HCT116 (cell line): Measurements from ENCODE around the gene PSTPIP1. TPM values are rescaled to one million over a fixed set of nuclear protein-coding genes. Genes with fewer than 3 reads are reported as not detected.

Experiments
- ATAC-seq: fragments of 200-7000 bp; cut with Tn5 transposase; 2 replicates; pipeline ENCODE4 v1.9.1; 2020; ENCODE audit warnings: mild to moderate bottlenecking, moderate library complexity
- BruUV-seq: library from RNA; stranded (reverse); fragments of 400-500 nt; replicated peaks from 2 replicates; lab custom pipeline; 2021; lab: Mats Ljungman, UMichigan
- CTCF ChIA-PET: fragments of 300-600 bp; sonication (Branson Sonifier 250); formaldehyde crosslinking; loops from one replicate; lab custom pipeline; 2021; ENCODE audit warnings: antibody characterized with exemption; lab: Charles Lee
- POLR2A ChIA-PET: fragments of 300-600, 350-600 bp; sonication (Branson Sonifier 250); formaldehyde crosslinking; loops from one replicate; lab custom pipeline; 2021; ENCODE audit warnings: antibody characterized with exemption; lab: Charles Lee
- RAD21 ChIA-PET, 2 experiments: fragments of 300-600 bp; sonication (Branson Sonifier 250); formaldehyde crosslinking; loops; one replicate each; lab custom pipeline; 2023; ENCODE audit warnings: low total read pairs in 2 of 2; ENCODE audit not compliant: uncharacterized antibody in 2 of 2, unreplicated experiment in 2 of 2, low non-redundant PET in 1 of 2; lab: Charles Lee
- DNase-seq: peaks from one replicate; pipeline ENCODE4 v3.0.0-alpha.2; 2010; ENCODE audit warnings: low read depth, low spot score
- H2AFZ ChIP-seq: fragments of 200-600 bp; shearing (Covaris generic), sonication (generic); 2 replicates; pipeline ENCODE4 v1.6.1; 2017; ENCODE audit warnings: low read depth, mixed run types, mixed read lengths, antibody characterized with exemption, low read length; ENCODE audit not compliant: poor library complexity, severe bottlenecking
- H3K27ac ChIP-seq: 2 replicates; pipeline ENCODE4 v1.5.1; 2012; ENCODE audit warnings: low read depth, low read length
- H3K27me3 ChIP-seq: fragments of 200-600 bp; sonication (generic); 2 replicates; pipeline ENCODE4 v1.6.1; 2016; ENCODE audit warnings: mixed run types, low read length, mixed read lengths; ENCODE audit not compliant: insufficient read depth
- H3K36me3 ChIP-seq, 2 experiments: fragments of 200-500 bp in 1 of 2; fragments of 200-600 bp in 1 of 2; sonication (Bioruptor generic) in 1 of 2; sonication (generic) in 1 of 2; 2 replicates each; pipeline versions ENCODE4 v1.5.1 to v1.6.1; 2014 to 2016; ENCODE audit warnings: low read length in 2 of 2, inconsistent platforms in 1 of 2, mixed read lengths in 1 of 2, mixed run types in 1 of 2; ENCODE audit not compliant: insufficient read depth in 2 of 2, control insufficient read depth in 1 of 2
- H3K4me1 ChIP-seq, 2 experiments: fragments of 200-600 bp in 1 of 2; sonication (generic) in 1 of 2; 2 replicates each; pipeline versions ENCODE4 v1.5.1 to v1.6.1; 2012 to 2017; ENCODE audit warnings: low read length in 2 of 2, inconsistent platforms in 1 of 2, mild to moderate bottlenecking in 1 of 2, mixed read lengths in 1 of 2, mixed run types in 1 of 2, moderate library complexity in 1 of 2; ENCODE audit not compliant: insufficient read depth in 2 of 2, control insufficient read depth in 1 of 2
- H3K4me2 ChIP-seq: fragments of 200-600 bp; sonication (generic); 2 replicates; pipeline ENCODE4 v1.6.1; 2017; ENCODE audit warnings: mixed run types, low read length, mixed read lengths
- H3K4me3 ChIP-seq, 2 experiments: fragments of 200-600 bp in 1 of 2; sonication (generic) in 1 of 2; replicated peaks in 1 of 2; 2 replicates each; pipeline ENCODE4 v1.5.1; 2011 to 2016; ENCODE audit warnings: low read length in 2 of 2, control low read depth in 1 of 2, low read depth in 1 of 2, mild to moderate bottlenecking in 1 of 2, mixed read lengths in 1 of 2, mixed run types in 1 of 2
- H3K79me2 ChIP-seq: fragments of 200-600 bp; sonication (generic); 2 replicates; pipeline ENCODE4 v1.6.1; 2017; ENCODE audit warnings: mild to moderate bottlenecking, mixed run types, low read length, moderate library complexity, mixed read lengths; ENCODE audit not compliant: insufficient read depth
- H3K9ac ChIP-seq: fragments of 200-600 bp; sonication (generic); 2 replicates; pipeline ENCODE4 v1.6.1; 2016; ENCODE audit warnings: low read length, mixed read lengths
- H3K9me2 ChIP-seq: fragments of 200-600 bp; sonication (generic), shearing (Covaris generic); 2 replicates; pipeline ENCODE4 v1.6.1; 2017; ENCODE audit warnings: mixed run types, mild to moderate bottlenecking, moderate library complexity; ENCODE audit not compliant: insufficient read depth
- H3K9me3 ChIP-seq, 2 experiments: fragments of 200-500 bp in 1 of 2; fragments of 200-600 bp in 1 of 2; sonication (Bioruptor generic) in 1 of 2; sonication (generic) in 1 of 2; 2 replicates each; pipeline ENCODE4 v1.6.1; 2014 to 2017; ENCODE audit warnings: low read length in 2 of 2, mixed read lengths in 2 of 2, inconsistent platforms in 1 of 2, low read depth in 1 of 2, mild to moderate bottlenecking in 1 of 2, mixed run types in 1 of 2, moderate library complexity in 1 of 2; ENCODE audit not compliant: control insufficient read depth in 1 of 2, insufficient read depth in 1 of 2
- H4K20me1 ChIP-seq: fragments of 200-600 bp; sonication (generic), shearing (Covaris generic); 2 replicates; pipeline ENCODE4 v1.6.1; 2017; ENCODE audit warnings: mixed run types, mild to moderate bottlenecking, moderate library complexity; ENCODE audit not compliant: insufficient read depth
- ATF3 ChIP-seq: IDR thresholded peaks from 2 replicates; pipeline ENCODE4 v1.6.1; 2012
- CBX3 ChIP-seq: IDR thresholded peaks from 2 replicates; pipeline ENCODE4 v1.6.1; 2012; ENCODE audit warnings: low read depth
- CEBPB ChIP-seq: IDR thresholded peaks from 2 replicates; pipeline ENCODE4 v1.6.1; 2012; ENCODE audit warnings: low read depth
- ELF1 ChIP-seq: IDR thresholded peaks from 2 replicates; pipeline ENCODE4 v1.6.1; 2012; ENCODE audit warnings: low read depth, borderline replicate concordance
- JUND ChIP-seq: IDR thresholded peaks from 2 replicates; pipeline ENCODE4 v1.6.1; 2012
- POLR2A ChIP-seq: IDR thresholded peaks from 2 replicates; pipeline ENCODE4 v1.7.0; 2011; ENCODE audit warnings: borderline replicate concordance; ENCODE audit not compliant: insufficient read depth, insufficient read length; ENCODE audit errors: extremely low read depth
- RAD21 ChIP-seq: IDR thresholded peaks from 2 replicates; pipeline ENCODE4 v1.6.1; 2012; ENCODE audit warnings: low read depth, mild to moderate bottlenecking
- REST ChIP-seq: IDR thresholded peaks from 2 replicates; pipeline ENCODE4 v1.6.1; 2012; ENCODE audit warnings: low read depth
- SIN3A ChIP-seq: IDR thresholded peaks from 2 replicates; pipeline ENCODE4 v1.6.1; 2012; ENCODE audit warnings: low read depth
- SRF ChIP-seq: IDR thresholded peaks from 2 replicates; pipeline ENCODE4 v1.6.1; 2012; ENCODE audit warnings: low read depth
- ZBTB33 ChIP-seq: IDR thresholded peaks from 2 replicates; pipeline ENCODE4 v1.6.1; 2011; ENCODE audit warnings: mild to moderate bottlenecking, low read length, moderate library complexity; ENCODE audit not compliant: insufficient replicate concordance; ENCODE audit errors: extremely low read depth
- ZFX ChIP-seq: fragments of 450-650 bp; IDR thresholded peaks from 2 replicates; pipeline ENCODE4 v1.6.1; 2017
- ZNF274 ChIP-seq: fragments of 200-500 bp; sonication (Bioruptor generic); IDR thresholded peaks from 2 replicates; pipeline ENCODE4 v1.6.1; 2014; ENCODE audit warnings: mild to moderate bottlenecking, low read depth, low read length, inconsistent platforms
- intact Hi-C: fragments of 100-400 bp; cut with micrococcal nuclease; formaldehyde crosslinking; loops from 2 replicates; pipeline ENCODE4 v1.10.0; 2022
- total RNA-seq: library from RNA; stranded (reverse); gene quantifications from one replicate; pipeline ENCODE4 v1.2.1, GENCODE V29; 2021; ENCODE audit not compliant: unreplicated experiment
- TF ChIP-seq, protein P1 (sequence below): IDR thresholded peaks from 2 replicates; pipeline ENCODE4 v1.6.1; 2012

The PSTPIP1 gene
- total RNA-seq, 1 experiment from 2014 or later, result 0.79 TPM

DNA sequence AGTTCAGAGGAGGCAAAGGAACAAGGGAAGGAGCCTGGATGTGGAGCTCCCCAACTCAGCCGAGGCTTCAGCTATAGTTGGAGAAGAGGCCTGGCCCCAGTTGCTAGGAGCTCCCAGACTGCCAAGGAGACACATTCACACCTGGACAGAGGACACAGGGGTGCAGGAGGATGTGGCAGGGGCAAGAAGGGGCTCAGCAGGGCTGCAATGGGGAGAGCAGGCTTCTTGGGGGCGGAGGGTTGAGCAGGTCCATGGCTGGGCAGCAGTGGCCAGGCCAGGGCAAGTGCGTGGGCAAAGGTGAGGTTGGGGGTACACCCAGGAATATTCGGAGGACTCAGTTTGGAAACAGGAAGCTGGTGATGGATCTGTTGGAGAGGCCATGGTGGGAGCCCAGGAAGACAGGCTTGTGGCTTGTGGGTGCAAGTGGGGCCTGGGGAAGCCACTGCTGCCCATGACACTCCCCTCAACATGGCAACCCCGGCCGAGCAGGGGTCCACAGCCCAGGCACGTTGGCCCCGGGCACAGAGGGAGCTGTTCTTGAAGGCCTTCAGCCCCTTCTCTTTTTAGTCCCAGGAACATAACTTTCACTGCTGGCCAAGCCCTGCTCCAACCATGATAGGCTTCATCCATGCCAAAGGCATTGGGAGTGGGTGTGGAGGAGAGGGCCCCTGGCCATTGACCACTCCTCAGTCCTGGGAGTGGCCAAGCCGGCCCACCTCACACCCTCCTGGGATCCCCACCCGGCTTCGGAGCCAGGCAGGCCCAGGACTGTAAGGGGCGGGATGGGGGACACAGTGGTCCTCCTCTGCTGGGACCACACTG, 42.7 kb downstream of the PSTPIP1 start:
- no TSS peak for BruUV-seq
- TF ChIP-seq ELF1, result no peak
- no peak for TF ChIP-seq ATF3
- TF ChIP-seq ZNF274, result no peak
- no peak for TF ChIP-seq ZFX
- TF ChIP-seq JUND, result no peak
- TF ChIP-seq, protein P1, sequence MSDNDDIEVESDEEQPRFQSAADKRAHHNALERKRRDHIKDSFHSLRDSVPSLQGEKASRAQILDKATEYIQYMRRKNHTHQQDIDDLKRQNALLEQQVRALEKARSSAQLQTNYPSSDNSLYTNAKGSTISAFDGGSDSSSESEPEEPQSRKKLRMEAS, result no peak
- no peak for TF ChIP-seq CEBPB
- TF ChIP-seq CBX3, result no peak
- TF ChIP-seq ZBTB33, result no peak
- TF ChIP-seq SRF, result no peak
- no peak for TF ChIP-seq POLR2A
- TF ChIP-seq RAD21, result no peak
- TF ChIP-seq SIN3A, result no peak
- TF ChIP-seq REST, result no peak
- Histone ChIP-seq H3K36me3 (peaks cover 0 to 2% of the 10 kb centered on the region in 2 experiments; a peak in 2 of 4 replicates), H3K4me2 (no peak overlapping the region), H3K79me2 (no peaks in the 10 kb centered on the region), H3K4me3 (no peak overlapping the region), H2AFZ (no peak overlapping the region), H3K4me1 (no peaks in the 10 kb centered on the region), H3K27me3 (no peaks in the 10 kb centered on the region), H4K20me1 (no peaks in the 10 kb centered on the region), H3K9me3 (no peaks in the 10 kb centered on the region; a peak in 1 of 4 replicates), H3K9me2 (no peaks in the 10 kb centered on the region), H3K27ac (no peak overlapping the region; the same call in 1 of the 2 replicates), H3K9ac (no peak overlapping the region)
- POLR2A ChIA-PET, result no interaction called here
- no peak for DNase-seq
- no peak for ATAC-seq
- CTCF ChIA-PET, result no interaction called here
- RAD21 ChIA-PET, result no interaction called here
- intact Hi-C loops, result no loop called here
